ENCODE data around the gene MYH9.

Gene MYH9

GRCh38 chr22:36249160-36249559, 138.6 kb downstream of the MYH9 start:
- Histone ChIP-seq H4K20me1 (ENCODE audit: insufficient read depth, low read length) (no peaks in the 10 kb centered on the region), H2AFZ (ENCODE audit: low read length) (no peak overlapping the region), H3K9me3 (replicated peaks; ENCODE audit: insufficient read depth, low read length) (no peaks in the 10 kb centered on the region), H3K27me3 (replicated peaks; ENCODE audit: insufficient read depth, low read length) (no peaks in the 10 kb centered on the region), H3K27ac (ENCODE audit: low read length) (no peak overlapping the region), H3K36me3 (replicated peaks; ENCODE audit: insufficient read depth, low read length) (no peaks in the 10 kb centered on the region), H3F3A (ENCODE audit: insufficient read depth, low read length) (no peaks in the 10 kb centered on the region), H3K4me1 (ENCODE audit: low read length) (peaks cover 11% of the 10 kb centered on the region), H3K4me2 (ENCODE audit: low read depth, low read length) (no peak overlapping the region), H3K4me3 (ENCODE audit: low read length) (no peak overlapping the region), H3K9ac (ENCODE audit: low read length) (no peak overlapping the region), H3K9me2 (replicated peaks; ENCODE audit: insufficient read depth, low read length) (no peaks in the 10 kb centered on the region), H3K79me2 (ENCODE audit: low read length) (peaks cover 16% of the 10 kb centered on the region)
- TF ChIP-seq, protein P1, sequence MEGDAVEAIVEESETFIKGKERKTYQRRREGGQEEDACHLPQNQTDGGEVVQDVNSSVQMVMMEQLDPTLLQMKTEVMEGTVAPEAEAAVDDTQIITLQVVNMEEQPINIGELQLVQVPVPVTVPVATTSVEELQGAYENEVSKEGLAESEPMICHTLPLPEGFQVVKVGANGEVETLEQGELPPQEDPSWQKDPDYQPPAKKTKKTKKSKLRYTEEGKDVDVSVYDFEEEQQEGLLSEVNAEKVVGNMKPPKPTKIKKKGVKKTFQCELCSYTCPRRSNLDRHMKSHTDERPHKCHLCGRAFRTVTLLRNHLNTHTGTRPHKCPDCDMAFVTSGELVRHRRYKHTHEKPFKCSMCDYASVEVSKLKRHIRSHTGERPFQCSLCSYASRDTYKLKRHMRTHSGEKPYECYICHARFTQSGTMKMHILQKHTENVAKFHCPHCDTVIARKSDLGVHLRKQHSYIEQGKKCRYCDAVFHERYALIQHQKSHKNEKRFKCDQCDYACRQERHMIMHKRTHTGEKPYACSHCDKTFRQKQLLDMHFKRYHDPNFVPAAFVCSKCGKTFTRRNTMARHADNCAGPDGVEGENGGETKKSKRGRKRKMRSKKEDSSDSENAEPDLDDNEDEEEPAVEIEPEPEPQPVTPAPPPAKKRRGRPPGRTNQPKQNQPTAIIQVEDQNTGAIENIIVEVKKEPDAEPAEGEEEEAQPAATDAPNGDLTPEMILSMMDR (IDR thresholded peaks at IDR 0.05; ENCODE audit: low read length), result no peak
- TF ChIP-seq EZH2phosphoT487 (IDR thresholded peaks at IDR 0.05; ENCODE audit: low read length) (no peak), EZH2 (optimal IDR thresholded peaks at IDR 0.05; ENCODE audit: low read depth, low read length) (no peak)
- no peak for DNase-seq

- Histone ChIP-seq H3K4me1 (ENCODE audit: low read length) (peaks cover 13% of the 10 kb centered on the region; the same call in 1 of the 2 replicates), H3K9me3 (replicated peaks; ENCODE audit: insufficient read depth, low read length) (no peaks in the 10 kb centered on the region), H3K9ac (ENCODE audit: low read length) (no peak overlapping the region), H3K36me3 (replicated peaks; ENCODE audit: insufficient read depth, low read length) (no peaks in the 10 kb centered on the region), H3F3A (ENCODE audit: insufficient read depth, low read length) (no peaks in the 10 kb centered on the region), H3K9me2 (replicated peaks; ENCODE audit: insufficient read depth, low read length) (no peaks in the 10 kb centered on the region), H3K4me3 (ENCODE audit: low read length) (no peak overlapping the region), H3K27ac (ENCODE audit: low read length) (no peak overlapping the region), H4K20me1 (ENCODE audit: insufficient read depth, low read length) (no peaks in the 10 kb centered on the region), H3K27me3 (replicated peaks; ENCODE audit: insufficient read depth, low read length) (no peaks in the 10 kb centered on the region), H2AFZ (ENCODE audit: low read length) (no peak overlapping the region), H3K4me2 (ENCODE audit: low read depth, low read length) (no peak overlapping the region), H3K79me2 (ENCODE audit: low read length) (peaks cover 4% of the 10 kb centered on the region; the same call in 1 of the 2 replicates)
- TF ChIP-seq EZH2phosphoT487 (IDR thresholded peaks at IDR 0.05; ENCODE audit: low read length) (no peak), EZH2 (optimal IDR thresholded peaks at IDR 0.05; ENCODE audit: low read depth, low read length) (no peak)
- TF ChIP-seq, protein P1 (IDR thresholded peaks at IDR 0.05; ENCODE audit: low read length), result no peak
- DNase-seq, result no peak
Observed at GRCh38 chr22:36247955-36248354, 139.8 kb downstream of the MYH9 start.

- Histone ChIP-seq H3K36me3 (replicated peaks; ENCODE audit: insufficient read depth, low read length) (no peaks in the 10 kb centered on the region), H3K27ac (ENCODE audit: low read length) (no peak overlapping the region), H3K4me2 (ENCODE audit: low read depth, low read length) (no peak overlapping the region), H3K79me2 (ENCODE audit: low read length) (no peaks in the 10 kb centered on the region), H3F3A (ENCODE audit: insufficient read depth, low read length) (no peaks in the 10 kb centered on the region), H2AFZ (ENCODE audit: low read length) (no peak overlapping the region), H3K27me3 (replicated peaks; ENCODE audit: insufficient read depth, low read length) (no peaks in the 10 kb centered on the region), H3K4me1 (ENCODE audit: low read length) (0 out of 2 replicates have a peak, but pooled peaks cover 9% of the 10 kb centered on the region), H3K4me3 (ENCODE audit: low read length) (no peak overlapping the region), H3K9ac (ENCODE audit: low read length) (no peak overlapping the region), H3K9me3 (replicated peaks; ENCODE audit: insufficient read depth, low read length) (no peaks in the 10 kb centered on the region), H3K9me2 (replicated peaks; ENCODE audit: insufficient read depth, low read length) (no peaks in the 10 kb centered on the region), H4K20me1 (ENCODE audit: insufficient read depth, low read length) (no peaks in the 10 kb centered on the region)
- no peak for DNase-seq
- no peak for TF ChIP-seq EZH2 (optimal IDR thresholded peaks at IDR 0.05; ENCODE audit: low read depth, low read length)
- TF ChIP-seq, protein P1 (IDR thresholded peaks at IDR 0.05; ENCODE audit: low read length), result no peak
- TF ChIP-seq EZH2phosphoT487 (IDR thresholded peaks at IDR 0.05; ENCODE audit: low read length), result no peak
Observed at GRCh38 chr22:36246718-36247117, 141.0 kb downstream of the MYH9 start.
